Activated T-helper 2 cell treated with anti-CD3 and anti-CD28 coated beads, Interferon-gamma antibody, Interleukin-2, Interleukin-4, amounts not matched to agents 10 μg/mL and 5 μg/mL and 100 μg/mL, durations not matched to agents 14 hours and 24 hours and 36 hours (primary cell): ENCODE data around the gene PQBP1. TPM values are rescaled to one million over a fixed set of nuclear protein-coding genes. Genes with fewer than 3 reads are reported as not detected.

Experiments
- DNase-seq: peaks from one replicate; pipeline ENCODE4 v3.0.0; 2021; ENCODE audit warnings: low spot score
- H3K27ac Mint-ChIP-seq: one replicate; pipeline ENCODE4 v1.8.0; 2021; ENCODE audit warnings: mixed read lengths
- H3K27me3 Mint-ChIP-seq: one replicate; pipeline ENCODE4 v1.8.0; 2021; ENCODE audit warnings: low read depth, mixed read lengths
- H3K36me3 Mint-ChIP-seq: one replicate; pipeline ENCODE4 v1.8.0; 2021; ENCODE audit warnings: low read depth, mixed read lengths
- H3K4me1 Mint-ChIP-seq: one replicate; pipeline ENCODE4 v1.8.0; 2021; ENCODE audit warnings: low read depth, mixed read lengths
- H3K4me3 Mint-ChIP-seq: one replicate; pipeline ENCODE4 v1.8.0; 2021; ENCODE audit warnings: low read depth, mild to moderate bottlenecking, moderate library complexity, mixed read lengths
- H3K9me3 Mint-ChIP-seq: one replicate; pipeline ENCODE4 v1.8.0; 2021; ENCODE audit warnings: mixed read lengths
- intact Hi-C: fragments of 100-400 bp; cut with micrococcal nuclease; formaldehyde crosslinking; loops from one replicate; pipeline ENCODE4 v1.15.1; 2023
- total RNA-seq: library from RNA; stranded (reverse); gene quantifications from 2 replicates; pipeline ENCODE4 v1.2.3, GENCODE V29; 2022

Gene PQBP1
- total RNA-seq, 1 donor from 2014 or later, result 97.3 TPM

- Mint-ChIP-seq H3K36me3 (peaks cover 68% of the 10 kb centered on the region), H3K4me1 (peaks cover 71% of the 10 kb centered on the region), H3K27ac (peak overlapping the region; percentile 99), H3K4me3 (peak overlapping the region; percentile 71), H3K9me3 (no peaks in the 10 kb centered on the region), H3K27me3 (no peaks in the 10 kb centered on the region)
- intact Hi-C loops, result loop anchor here (1.0 to 10.0 kb wide), 4 partner anchors 18 to 1275 kb away; partner anchors contain the start of gene PIM2
- peak; percentile 87 for DNase-seq
These were observed 39.6 kb downstream of the PQBP1 start for GRCh38 chrX:48937054-48937907.

GRCh38 chrX:48938721-48939425 is 41.1 kb downstream of the PQBP1 start:
- intact Hi-C loops, result loop anchor here (5.0 to 10.0 kb wide), 3 partner anchors 224 to 1277 kb away; no protein-coding TSS in a partner anchor
- H3K9me3 Mint-ChIP-seq, result no peaks in the 10 kb centered on the region
- peak overlapping the region; percentile 99 for H3K27ac Mint-ChIP-seq
- DNase-seq, result peak; percentile 69
- peaks cover 73% of the 10 kb centered on the region for H3K36me3 Mint-ChIP-seq
- H3K4me3 Mint-ChIP-seq, result peak overlapping the region; percentile 71
- no peaks in the 10 kb centered on the region for H3K27me3 Mint-ChIP-seq
- H3K4me1 Mint-ChIP-seq, result peaks cover 80% of the 10 kb centered on the region

- no peak for DNase-seq
- intact Hi-C loops, result loop anchor here (5.0 to 10.0 kb wide), 3 partner anchors 225 to 1277 kb away; no protein-coding TSS in a partner anchor
- no peaks in the 10 kb centered on the region for H3K27me3 Mint-ChIP-seq
- peak overlapping the region; percentile 40 for H3K4me3 Mint-ChIP-seq
- H3K9me3 Mint-ChIP-seq, result no peaks in the 10 kb centered on the region
- H3K4me1 Mint-ChIP-seq, result peaks cover 79% of the 10 kb centered on the region
- H3K27ac Mint-ChIP-seq, result peak overlapping the region; percentile 99
- peaks cover 69% of the 10 kb centered on the region for H3K36me3 Mint-ChIP-seq
These were observed 41.9 kb downstream of the PQBP1 start for GRCh38 chrX:48939524-48940228.

- Mint-ChIP-seq H3K9me3 (no peaks in the 10 kb centered on the region), H3K4me3 (no peak overlapping the region), H3K4me1 (peaks cover 71% of the 10 kb centered on the region), H3K36me3 (peaks cover 61% of the 10 kb centered on the region), H3K27ac (peak overlapping the region; percentile 99), H3K27me3 (no peaks in the 10 kb centered on the region)
- no peak for DNase-seq
- intact Hi-C loops, result no loop called here
These were observed 42.8 kb downstream of the PQBP1 start for GRCh38 chrX:48940404-48940955.

- Mint-ChIP-seq H3K9me3 (no peaks in the 10 kb centered on the region), H3K36me3 (peaks cover 39% of the 10 kb centered on the region), H3K27ac (peak overlapping the region; percentile 95), H3K27me3 (no peaks in the 10 kb centered on the region), H3K4me3 (peak overlapping the region; percentile 59), H3K4me1 (peaks cover 59% of the 10 kb centered on the region)
- intact Hi-C loops, result no loop called here
- DNase-seq, result no peak
These were observed 45.2 kb downstream of the PQBP1 start for GRCh38 chrX:48942895-48943294.

- DNase-seq, result no peak
- intact Hi-C loops, result no loop called here
- Mint-ChIP-seq H3K4me3 (no peak overlapping the region), H3K4me1 (peaks cover 37% of the 10 kb centered on the region), H3K9me3 (no peaks in the 10 kb centered on the region), H3K27ac (peak overlapping the region; percentile 33), H3K36me3 (peaks cover 33% of the 10 kb centered on the region), H3K27me3 (no peaks in the 10 kb centered on the region)
These were observed 48.0 kb downstream of the PQBP1 start for GRCh38 chrX:48945517-48946348.

GRCh38 chrX:48948589-48948988 is 50.9 kb downstream of the PQBP1 start:
- Mint-ChIP-seq H3K27me3 (no peaks in the 10 kb centered on the region), H3K27ac (no peak overlapping the region), H3K4me1 (peaks cover 21% of the 10 kb centered on the region), H3K9me3 (no peaks in the 10 kb centered on the region), H3K36me3 (peaks cover 27% of the 10 kb centered on the region), H3K4me3 (no peak overlapping the region)
- intact Hi-C loops, result no loop called here
- no peak for DNase-seq

Other genes starting within 250 kb of the PQBP1 start
- gene WAS, start 214.1 kb upstream of the PQBP1 start, total RNA-seq, result 117 and 120 TPM in 2 replicates
- gene SUV39H1, start 201.2 kb upstream of the PQBP1 start, total RNA-seq, result 28.8 and 29.6 TPM in 2 replicates
- not detected in 2 replicates for gene GLOD5, start 136.2 kb upstream of the PQBP1 start, total RNA-seq
- gene GATA1, start 111.3 kb upstream of the PQBP1 start, total RNA-seq, result not detected in 2 replicates
- 73.9 and 77.7 TPM in 2 replicates for gene HDAC6, start 95.9 kb upstream of the PQBP1 start, total RNA-seq
- gene ERAS, start 71.4 kb upstream of the PQBP1 start, total RNA-seq, result not detected in 2 replicates
- gene PCSK1N, start 62.3 kb upstream of the PQBP1 start, total RNA-seq, result 0.18 and 0.23 TPM in 2 replicates
- gene TIMM17B, start 162 bp upstream of the PQBP1 start, total RNA-seq, result 66.2 and 71.6 TPM in 2 replicates
- 18.3 and 21.9 TPM in 2 replicates for gene SLC35A2, start 13.7 kb downstream of the PQBP1 start, total RNA-seq
- 313 and 315 TPM in 2 replicates for gene PIM2, start 21.1 kb downstream of the PQBP1 start, total RNA-seq
- 73.9 and 77.9 TPM in 2 replicates for gene OTUD5, start 59.7 kb downstream of the PQBP1 start, total RNA-seq
- 2.9 and 3.3 TPM in 2 replicates for gene KCND1, start 73.9 kb downstream of the PQBP1 start, total RNA-seq
- 86.5 and 93.1 TPM in 2 replicates for gene GRIPAP1, start 104.3 kb downstream of the PQBP1 start, total RNA-seq
- gene TFE3, start 145.4 kb downstream of the PQBP1 start, total RNA-seq, result 28.4 and 28.5 TPM in 2 replicates
- gene CCDC120, start 161.1 kb downstream of the PQBP1 start, total RNA-seq, result 4.6 and 6.6 TPM in 2 replicates
- 14.2 and 14.4 TPM in 2 replicates for gene PRAF2, start 176.1 kb downstream of the PQBP1 start, total RNA-seq
- gene WDR45, start 182.0 kb downstream of the PQBP1 start, total RNA-seq, result 37.9 and 43.5 TPM in 2 replicates
- gene GPKOW, start 225.8 kb downstream of the PQBP1 start, total RNA-seq, result 25.8 and 26.3 TPM in 2 replicates